PC-3 (cell line): ENCODE results near the gene ANKRD37. TPM values are rescaled to one million over a fixed set of nuclear protein-coding genes. Genes with fewer than 3 reads are reported as not detected.

Source experiments
- ATAC-seq: fragments of 200-7000 bp; cut with Tn5 transposase; 2 replicates; pipeline ENCODE4 v1.9.1; 2020; ENCODE audit warnings: mild to moderate bottlenecking, moderate library complexity
- BruUV-seq: library from RNA; stranded (reverse); fragments of 400-500 nt; replicated peaks from 2 replicates; lab custom pipeline; 2021; lab: Mats Ljungman, UMichigan
- CTCF ChIA-PET: fragments of 300-600 bp; sonication (Branson Sonifier 250); formaldehyde crosslinking; loops from one replicate; lab custom pipeline; 2022; ENCODE audit warnings: antibody characterized with exemption; lab: Charles Lee
- POLR2A ChIA-PET: fragments of 300-600 bp; sonication (Branson Sonifier 250); formaldehyde crosslinking; loops from one replicate; lab custom pipeline; 2022; ENCODE audit warnings: antibody characterized with exemption; ENCODE audit not compliant: unreplicated experiment; lab: Charles Lee
- DNase-seq: peaks from one replicate; pipeline ENCODE4 v3.0.0-alpha.2; 2015
- H2AFZ ChIP-seq: fragments of 300-600 bp; sonication (generic); 2 replicates; pipeline ENCODE4 v1.6.0; 2016; ENCODE audit warnings: antibody characterized with exemption, low read length
- H3F3A ChIP-seq: fragments of 300-600 bp; sonication (generic); one replicate; pipeline ENCODE4 v1.6.0; 2017; ENCODE audit warnings: antibody characterized with exemption, low read length, control low read depth, mild to moderate bottlenecking; ENCODE audit not compliant: unreplicated experiment
- H3K27ac ChIP-seq: fragments of 300-600 bp; sonication (generic); 2 replicates; pipeline ENCODE4 v1.5.1; 2016; ENCODE audit warnings: mild to moderate bottlenecking, low read length
- H3K27me3 ChIP-seq: fragments of 300-600 bp; sonication (generic); 2 replicates; pipeline ENCODE4 v1.6.1; 2016; ENCODE audit warnings: low read length, mixed read lengths
- H3K36me3 ChIP-seq: fragments of 300-600 bp; sonication (generic); 2 replicates; pipeline ENCODE4 v1.6.1; 2016; ENCODE audit warnings: low read depth, mixed run types, low read length, mixed read lengths
- H3K4me1 ChIP-seq: fragments of 300-600 bp; sonication (generic); 2 replicates; pipeline ENCODE4 v1.5.1; 2016; ENCODE audit warnings: low read length; ENCODE audit not compliant: insufficient read depth
- H3K4me2 ChIP-seq: fragments of 300-600 bp; sonication (generic); 2 replicates; pipeline ENCODE4 v1.6.0; 2016; ENCODE audit warnings: low read length
- H3K4me3 ChIP-seq: fragments of 300-600 bp; sonication (generic); 2 replicates; pipeline ENCODE4 v1.5.1; 2016; ENCODE audit warnings: mild to moderate bottlenecking, low read length, mixed read lengths
- H3K79me2 ChIP-seq: fragments of 300-600 bp; sonication (generic); 2 replicates; pipeline ENCODE4 v1.6.1; 2017; ENCODE audit warnings: low read length, mixed read lengths
- H3K9ac ChIP-seq: fragments of 300-600 bp; sonication (generic); 2 replicates; pipeline ENCODE4 v1.6.0; 2016; ENCODE audit warnings: mild to moderate bottlenecking, low read length
- H3K9me2 ChIP-seq: fragments of 300-600 bp; sonication (generic); replicated peaks from 2 replicates; pipeline ENCODE4 v1.6.1; 2016; ENCODE audit warnings: mixed run types, low read length, mixed read lengths
- H3K9me3 ChIP-seq: fragments of 300-600 bp; sonication (generic); 2 replicates; pipeline ENCODE4 v1.6.1; 2016; ENCODE audit warnings: low read length, mixed read lengths
- H4K20me1 ChIP-seq: fragments of 300-600 bp; sonication (generic); 2 replicates; pipeline ENCODE4 v1.6.1; 2016; ENCODE audit warnings: low read length, mixed read lengths
- EZH2 ChIP-seq: fragments of 300-600 bp; sonication (generic); IDR thresholded peaks from one replicate; pipeline ENCODE4 v1.6.1; 2017; ENCODE audit warnings: antibody characterized with exemption, mild to moderate bottlenecking, low read length; ENCODE audit not compliant: unreplicated experiment
- EZH2phosphoT487 ChIP-seq: fragments of 300-600 bp; sonication (generic); IDR thresholded peaks from 2 replicates; pipeline ENCODE4 v1.6.1; 2018; ENCODE audit warnings: mild to moderate bottlenecking, antibody characterized with exemption, low read length, borderline replicate concordance
- intact Hi-C: fragments of 100-400 bp; cut with micrococcal nuclease; formaldehyde crosslinking; loops from 2 replicates; pipeline ENCODE4 v1.9.0; 2023
- total RNA-seq: library from RNA; depleted of rRNA; stranded (reverse); fragments of >200 nt; gene quantifications from 2 replicates; pipeline ENCODE4 v1.2.3, GENCODE V29; 2014
- TF ChIP-seq, protein P1 (sequence below): fragments of 300-600 bp; sonication (generic); conservative IDR thresholded peaks from 2 replicates; pipeline ENCODE4 v1.5.1; 2017; ENCODE audit warnings: antibody characterized with exemption, low read depth, mild to moderate bottlenecking, low read length

Gene ANKRD37
- total RNA-seq, 1 experiment from 2014 or later: 18.7 TPM

- H3K27me3 ChIP-seq: no peaks in the 10 kb centered on the region
- no peaks in the 10 kb centered on the region for H3K9me3 ChIP-seq
- no peak overlapping the region for H2AFZ ChIP-seq
- no peaks in the 10 kb centered on the region for H3K4me1 ChIP-seq
- ATAC-seq (no peak), DNase-seq (no peak)
- ChIA-PET POLR2A (no interaction called here), CTCF (no interaction called here)
- no peak overlapping the region for H3K27ac ChIP-seq
- H3K36me3 ChIP-seq: no peaks in the 10 kb centered on the region; the same call in 1 of the 2 replicates
- no TSS peak for BruUV-seq
- no peaks in the 10 kb centered on the region for H3F3A ChIP-seq
- no peaks in the 10 kb centered on the region for H3K79me2 ChIP-seq
- no peaks in the 10 kb centered on the region for H3K9me2 ChIP-seq
- H3K9ac ChIP-seq: no peak overlapping the region
- no peaks in the 10 kb centered on the region for H4K20me1 ChIP-seq
- TF ChIP-seq, protein P1, sequence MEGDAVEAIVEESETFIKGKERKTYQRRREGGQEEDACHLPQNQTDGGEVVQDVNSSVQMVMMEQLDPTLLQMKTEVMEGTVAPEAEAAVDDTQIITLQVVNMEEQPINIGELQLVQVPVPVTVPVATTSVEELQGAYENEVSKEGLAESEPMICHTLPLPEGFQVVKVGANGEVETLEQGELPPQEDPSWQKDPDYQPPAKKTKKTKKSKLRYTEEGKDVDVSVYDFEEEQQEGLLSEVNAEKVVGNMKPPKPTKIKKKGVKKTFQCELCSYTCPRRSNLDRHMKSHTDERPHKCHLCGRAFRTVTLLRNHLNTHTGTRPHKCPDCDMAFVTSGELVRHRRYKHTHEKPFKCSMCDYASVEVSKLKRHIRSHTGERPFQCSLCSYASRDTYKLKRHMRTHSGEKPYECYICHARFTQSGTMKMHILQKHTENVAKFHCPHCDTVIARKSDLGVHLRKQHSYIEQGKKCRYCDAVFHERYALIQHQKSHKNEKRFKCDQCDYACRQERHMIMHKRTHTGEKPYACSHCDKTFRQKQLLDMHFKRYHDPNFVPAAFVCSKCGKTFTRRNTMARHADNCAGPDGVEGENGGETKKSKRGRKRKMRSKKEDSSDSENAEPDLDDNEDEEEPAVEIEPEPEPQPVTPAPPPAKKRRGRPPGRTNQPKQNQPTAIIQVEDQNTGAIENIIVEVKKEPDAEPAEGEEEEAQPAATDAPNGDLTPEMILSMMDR: no peak
- TF ChIP-seq EZH2phosphoT487 (no peak), EZH2 (no peak)
- no peak overlapping the region for H3K4me2 ChIP-seq
- intact Hi-C loops: no loop called here
- no peak overlapping the region for H3K4me3 ChIP-seq
These were observed 15.2 kb downstream of the ANKRD37 start for GRCh38 chr4:185411849-185412248.

- H3K79me2 ChIP-seq: no peaks in the 10 kb centered on the region
- CTCF ChIA-PET: no interaction called here
- H4K20me1 ChIP-seq: no peaks in the 10 kb centered on the region
- H3K9me3 ChIP-seq: no peaks in the 10 kb centered on the region
- no peak overlapping the region for H2AFZ ChIP-seq
- TF ChIP-seq, protein P1: no peak
- TF ChIP-seq EZH2 (no peak), EZH2phosphoT487 (no peak)
- no peaks in the 10 kb centered on the region for H3K9me2 ChIP-seq
- no peaks in the 10 kb centered on the region for H3F3A ChIP-seq
- no peak overlapping the region for H3K4me2 ChIP-seq
- H3K9ac ChIP-seq: no peak overlapping the region
- DNase-seq: no peak
- no TSS peak for BruUV-seq
- no peak overlapping the region for H3K4me3 ChIP-seq
- H3K36me3 ChIP-seq: no peaks in the 10 kb centered on the region; the same call in 1 of the 2 replicates
- H3K27ac ChIP-seq: no peak overlapping the region
- POLR2A ChIA-PET: no interaction called here
- H3K4me1 ChIP-seq: no peaks in the 10 kb centered on the region
- no peaks in the 10 kb centered on the region for H3K27me3 ChIP-seq
- ATAC-seq: no peak
- intact Hi-C loops: no loop called here
These were observed 15.8 kb downstream of the ANKRD37 start for GRCh38 chr4:185412412-185412811.

- H3K36me3 ChIP-seq: no peaks in the 10 kb centered on the region
- intact Hi-C loops: no loop called here
- H3K79me2 ChIP-seq: no peaks in the 10 kb centered on the region
- CTCF ChIA-PET: no interaction called here
- no peak overlapping the region for H3K9ac ChIP-seq
- no peak for TF ChIP-seq EZH2
- no peak for TF ChIP-seq EZH2phosphoT487
- TF ChIP-seq, protein P1: no peak
- ATAC-seq (no peak), DNase-seq (no peak)
- no peaks in the 10 kb centered on the region for H3K9me3 ChIP-seq
- H3K4me2 ChIP-seq: no peak overlapping the region
- no peaks in the 10 kb centered on the region for H3K4me1 ChIP-seq
- no peaks in the 10 kb centered on the region for H4K20me1 ChIP-seq
- POLR2A ChIA-PET: no interaction called here
- H2AFZ ChIP-seq: no peak overlapping the region
- BruUV-seq: no TSS peak
- no peak overlapping the region for H3K4me3 ChIP-seq
- H3F3A ChIP-seq: no peaks in the 10 kb centered on the region
- H3K9me2 ChIP-seq: no peaks in the 10 kb centered on the region
- H3K27ac ChIP-seq: no peak overlapping the region
- H3K27me3 ChIP-seq: no peaks in the 10 kb centered on the region
These were observed 20.3 kb downstream of the ANKRD37 start for GRCh38 chr4:185416955-185417354.
